ENCODE data around the gene HMCES.

DNA sequence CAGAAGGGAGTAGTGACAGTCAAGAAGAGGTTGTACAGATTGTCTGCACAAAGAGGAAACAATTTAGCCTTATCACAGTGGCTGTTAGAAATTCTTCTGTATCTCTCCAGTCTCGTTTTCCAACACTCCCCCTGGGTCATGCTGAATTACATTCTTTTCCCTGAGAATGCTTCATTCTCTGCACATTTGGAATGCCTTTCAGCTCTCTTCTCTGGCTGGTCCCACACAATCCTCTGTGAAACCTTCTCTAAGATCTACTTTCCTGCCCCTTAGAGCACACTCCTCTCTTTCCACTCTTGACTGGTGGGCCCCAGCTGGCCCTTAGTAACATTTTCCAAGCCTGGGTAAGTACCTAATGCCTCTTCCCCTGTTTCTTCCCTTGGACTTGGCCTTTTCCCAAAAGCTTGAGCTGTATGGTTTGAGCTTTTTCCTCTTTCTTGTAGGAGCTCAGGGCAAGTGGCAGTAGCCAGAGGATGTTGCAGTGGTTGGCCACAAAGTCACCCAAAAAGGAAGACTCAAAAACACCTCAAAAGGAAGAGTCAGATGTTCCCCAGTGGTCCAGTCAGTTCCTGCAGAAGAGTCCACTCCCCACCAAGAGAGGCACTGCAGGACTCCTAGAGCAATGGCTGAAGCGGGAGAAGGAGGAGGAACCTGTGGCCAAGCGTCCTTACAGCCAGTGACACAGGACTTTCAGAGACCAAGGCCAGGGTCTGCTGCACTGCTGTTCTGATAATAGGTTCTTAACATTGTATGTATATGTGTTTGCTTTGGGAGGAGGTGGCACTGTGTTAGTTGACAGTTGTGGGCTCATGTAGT lies 25.7 kb downstream of the HMCES start:
- TF ChIP-seq ZNF777 (tag by site-specific recombination; IDR thresholded peaks at IDR 0.05; ENCODE audit: borderline replicate concordance) (no peak), CTCF (tag by site-specific recombination; IDR thresholded peaks at IDR 0.05) (no peak), ZBTB48 (tag by site-specific recombination; IDR thresholded peaks at IDR 0.05) (no peak), REST (tag by site-specific recombination; IDR thresholded peaks at IDR 0.05) (no peak), ZNF184 (tag by site-specific recombination; IDR thresholded peaks at IDR 0.05) (no peak), ZNF433 (tag by site-specific recombination; IDR thresholded peaks at IDR 0.05; ENCODE audit: low read depth) (no peak), ZNF274 (IDR thresholded peaks at IDR 0.05; ENCODE audit: low read length) (no peak), ZNF274 (tag by site-specific recombination; IDR thresholded peaks at IDR 0.05; ENCODE audit: borderline replicate concordance) (no peak), PATZ1 (tag by site-specific recombination; IDR thresholded peaks at IDR 0.05) (no peak), PRDM10 (tag by site-specific recombination; IDR thresholded peaks at IDR 0.05) (no peak), ZNF132 (tag by site-specific recombination; IDR thresholded peaks at IDR 0.05; ENCODE audit: borderline replicate concordance) (no peak), ZNF530 (tag by site-specific recombination; IDR thresholded peaks at IDR 0.05; ENCODE audit: low read depth) (no peak)
